ENCODE results near the gene RPUSD2.

DNA sequence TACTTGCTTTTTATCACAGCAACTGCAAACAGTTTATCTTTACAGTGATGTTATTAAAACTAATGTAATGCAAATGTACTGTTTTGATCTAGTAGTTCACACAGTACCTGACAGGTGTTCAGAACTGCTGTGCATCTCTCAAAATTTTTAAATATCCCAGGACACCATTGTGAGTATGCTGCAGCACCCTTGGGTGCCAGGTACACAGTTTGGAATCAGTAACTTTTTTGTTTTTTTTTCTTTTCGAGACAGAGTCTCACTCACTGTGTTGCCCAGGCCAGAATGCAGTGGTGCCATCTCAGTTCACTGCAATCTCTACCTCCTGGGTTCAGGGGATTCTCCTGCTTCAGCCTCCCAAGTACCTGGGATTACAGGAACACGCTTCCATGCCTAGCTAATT, 27.9 kb downstream of the RPUSD2 start:
- TF ChIP-seq CTCF (IDR thresholded peaks at IDR 0.05; ENCODE audit: low read depth, low read length) (no peak), EZH2phosphoT487 (IDR thresholded peaks at IDR 0.05; ENCODE audit: low read depth) (no peak)
